Panc1 (cell line): ENCODE results near the gene LCN1.

Experiments used
- CTCF ChIP-seq: fragments of 450-650 bp; IDR thresholded peaks from 2 replicates; pipeline ENCODE4 v1.5.1; 2017; ENCODE audit warnings: mild to moderate bottlenecking
- POLR2AphosphoS5 ChIP-seq: IDR thresholded peaks from 2 replicates; pipeline ENCODE4 v1.6.1; 2012; ENCODE audit warnings: mild to moderate bottlenecking, low read depth, low read length, moderate library complexity
- SIN3A ChIP-seq: IDR thresholded peaks from 2 replicates; pipeline ENCODE4 v1.6.1; 2012; ENCODE audit warnings: low read depth, mild to moderate bottlenecking, low read length, moderate library complexity, borderline replicate concordance; ENCODE audit not compliant: insufficient read depth

DNA sequence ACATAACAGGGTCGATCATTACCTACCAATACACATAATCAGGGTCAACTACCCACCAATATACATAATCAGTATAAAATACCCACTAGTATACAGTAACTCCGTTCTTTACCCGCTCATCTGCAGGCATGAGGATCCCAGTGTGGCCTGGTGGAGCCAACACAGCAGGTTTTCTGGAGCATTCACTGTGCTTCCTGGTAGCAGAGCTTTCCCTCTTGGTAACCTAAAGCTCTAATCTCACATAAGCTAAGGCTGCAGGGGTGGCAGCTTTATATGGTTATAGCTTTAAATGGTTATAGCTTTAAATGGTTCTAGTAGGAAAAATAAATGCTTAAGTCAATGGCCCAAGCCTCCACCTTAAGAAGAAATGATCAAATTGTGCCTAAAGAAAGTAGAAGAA is 11.9 kb downstream of the LCN1 start:
- TF ChIP-seq SIN3A (no peak), CTCF (no peak), POLR2AphosphoS5 (no peak)
